Vagina (tissue), 2 donors: ENCODE measurements around the gene HK2.

Source experiments
- POLR2A ChIP-seq, 2 donors: fragments of 450-650 bp; IDR thresholded peaks; one replicate each; pipeline ENCODE4 v1.6.1; 2017; ENCODE audit warnings: antibody characterized with exemption in 2 of 2, mild to moderate bottlenecking in 2 of 2, moderate library complexity in 2 of 2
- POLR2AphosphoS5 ChIP-seq, 2 donors: sonication (generic); formaldehyde crosslinking; IDR thresholded peaks; one replicate each; pipeline ENCODE4 v1.9.0; 2017; ENCODE audit warnings: antibody characterized with exemption in 2 of 2, mild to moderate bottlenecking in 2 of 2, low read depth in 1 of 2; ENCODE audit not compliant: insufficient read depth in 1 of 2
- TF ChIP-seq, protein P1 (sequence below), 3 experiments: fragments of 450-650 bp in 2 of 3; fragments of 200-600 bp in 1 of 3; sonication (generic) in 1 of 3; IDR thresholded peaks; one replicate each; pipeline ENCODE4 v1.5.1; 2017 to 2019; ENCODE audit warnings: antibody characterized with exemption in 3 of 3, mild to moderate bottlenecking in 2 of 3, moderate library complexity in 2 of 3

DNA sequence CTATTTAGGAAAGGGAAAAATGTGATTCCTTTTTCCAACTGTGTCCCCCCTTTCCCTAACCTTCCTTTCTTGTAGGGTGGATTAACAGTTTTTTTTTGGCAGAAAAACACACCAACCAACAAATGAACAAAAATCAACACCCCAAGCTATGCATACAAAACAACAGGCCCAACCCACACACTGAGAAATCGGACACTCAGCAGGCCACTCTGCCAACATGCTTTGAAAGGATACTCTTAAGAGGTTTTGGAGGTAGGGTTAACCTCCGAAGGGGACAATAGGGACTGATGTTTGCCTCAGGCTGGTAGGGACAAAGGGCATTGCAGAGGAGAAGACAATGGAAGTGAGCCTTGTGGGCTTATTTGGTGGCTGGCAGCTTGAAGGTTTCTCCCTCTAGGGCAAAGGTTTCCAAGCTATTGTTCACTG is 91.4 kb downstream of the HK2 start:
- TF ChIP-seq, protein P1, sequence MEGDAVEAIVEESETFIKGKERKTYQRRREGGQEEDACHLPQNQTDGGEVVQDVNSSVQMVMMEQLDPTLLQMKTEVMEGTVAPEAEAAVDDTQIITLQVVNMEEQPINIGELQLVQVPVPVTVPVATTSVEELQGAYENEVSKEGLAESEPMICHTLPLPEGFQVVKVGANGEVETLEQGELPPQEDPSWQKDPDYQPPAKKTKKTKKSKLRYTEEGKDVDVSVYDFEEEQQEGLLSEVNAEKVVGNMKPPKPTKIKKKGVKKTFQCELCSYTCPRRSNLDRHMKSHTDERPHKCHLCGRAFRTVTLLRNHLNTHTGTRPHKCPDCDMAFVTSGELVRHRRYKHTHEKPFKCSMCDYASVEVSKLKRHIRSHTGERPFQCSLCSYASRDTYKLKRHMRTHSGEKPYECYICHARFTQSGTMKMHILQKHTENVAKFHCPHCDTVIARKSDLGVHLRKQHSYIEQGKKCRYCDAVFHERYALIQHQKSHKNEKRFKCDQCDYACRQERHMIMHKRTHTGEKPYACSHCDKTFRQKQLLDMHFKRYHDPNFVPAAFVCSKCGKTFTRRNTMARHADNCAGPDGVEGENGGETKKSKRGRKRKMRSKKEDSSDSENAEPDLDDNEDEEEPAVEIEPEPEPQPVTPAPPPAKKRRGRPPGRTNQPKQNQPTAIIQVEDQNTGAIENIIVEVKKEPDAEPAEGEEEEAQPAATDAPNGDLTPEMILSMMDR (IDR thresholded peaks at IDR 0.05) = no peak
- TF ChIP-seq POLR2A (IDR thresholded peaks at IDR 0.05) = no peak
- TF ChIP-seq POLR2AphosphoS5 (IDR thresholded peaks at IDR 0.05; ENCODE audit: insufficient read depth in 1 of 2, low read depth in 1 of 2) = no peak
